ENCODE measurements around the gene OR1F1.
"Not testable (repeated sequence)": the region's sequence is repeated elsewhere in the genome, so short reads cannot be mapped to it uniquely, and the experiment has no call there.

DNA sequence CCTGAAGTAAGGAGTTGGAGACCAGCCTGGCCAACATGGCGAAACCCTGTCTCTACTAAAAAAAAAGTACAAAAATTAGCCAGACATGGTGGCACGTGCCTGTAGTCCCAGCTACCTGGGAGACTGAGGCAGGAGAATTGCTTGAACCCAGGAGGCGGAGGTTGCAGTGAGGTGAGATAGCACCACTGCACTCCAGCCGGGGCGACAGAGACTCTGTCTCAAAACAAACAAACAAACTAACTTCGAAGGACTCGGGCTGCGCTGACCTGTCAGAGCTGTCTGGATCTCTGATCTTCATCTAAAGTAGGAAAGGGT, 5.8 kb upstream of the OR1F1 start:
- TF ChIP-seq, protein P1, sequence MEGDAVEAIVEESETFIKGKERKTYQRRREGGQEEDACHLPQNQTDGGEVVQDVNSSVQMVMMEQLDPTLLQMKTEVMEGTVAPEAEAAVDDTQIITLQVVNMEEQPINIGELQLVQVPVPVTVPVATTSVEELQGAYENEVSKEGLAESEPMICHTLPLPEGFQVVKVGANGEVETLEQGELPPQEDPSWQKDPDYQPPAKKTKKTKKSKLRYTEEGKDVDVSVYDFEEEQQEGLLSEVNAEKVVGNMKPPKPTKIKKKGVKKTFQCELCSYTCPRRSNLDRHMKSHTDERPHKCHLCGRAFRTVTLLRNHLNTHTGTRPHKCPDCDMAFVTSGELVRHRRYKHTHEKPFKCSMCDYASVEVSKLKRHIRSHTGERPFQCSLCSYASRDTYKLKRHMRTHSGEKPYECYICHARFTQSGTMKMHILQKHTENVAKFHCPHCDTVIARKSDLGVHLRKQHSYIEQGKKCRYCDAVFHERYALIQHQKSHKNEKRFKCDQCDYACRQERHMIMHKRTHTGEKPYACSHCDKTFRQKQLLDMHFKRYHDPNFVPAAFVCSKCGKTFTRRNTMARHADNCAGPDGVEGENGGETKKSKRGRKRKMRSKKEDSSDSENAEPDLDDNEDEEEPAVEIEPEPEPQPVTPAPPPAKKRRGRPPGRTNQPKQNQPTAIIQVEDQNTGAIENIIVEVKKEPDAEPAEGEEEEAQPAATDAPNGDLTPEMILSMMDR (IDR thresholded peaks at IDR 0.05): not testable (repeated sequence)
- TF ChIP-seq POLR2A (IDR thresholded peaks at IDR 0.05; ENCODE audit: low read depth); EP300 (IDR thresholded peaks at IDR 0.05); POLR2AphosphoS5 (IDR thresholded peaks at IDR 0.05): not testable (repeated sequence)

Data from esophagus muscularis mucosa (tissue), 4 donors.